SU-DHL-6 (cell line): ENCODE results near the gene SPRED2.

Experiments used
- H2AFZ ChIP-seq: fragments of 200-600 bp; sonication (generic); 2 replicates; pipeline ENCODE4 v1.6.1; 2014; ENCODE audit warnings: low read depth, mild to moderate bottlenecking, moderate library complexity, mixed read lengths, antibody characterized with exemption, low read length; ENCODE audit not compliant: severe bottlenecking
- H3F3A ChIP-seq: fragments of 200-600 bp; shearing (Covaris generic); 2 replicates; pipeline ENCODE4 v1.6.0; 2016; ENCODE audit warnings: antibody characterized with exemption, mild to moderate bottlenecking; ENCODE audit not compliant: insufficient read depth
- H3K27ac ChIP-seq: fragments of 200-600 bp; sonication (generic); 2 replicates; pipeline ENCODE4 v1.5.1; 2016; ENCODE audit warnings: low read depth, mild to moderate bottlenecking, low read length, moderate library complexity, mixed read lengths
- H3K27me3 ChIP-seq: fragments of 200-600 bp; sonication (generic), shearing (Covaris generic); 2 replicates; pipeline ENCODE4 v1.6.0; 2014; ENCODE audit warnings: mild to moderate bottlenecking, low read length
- H3K36me3 ChIP-seq: fragments of 200-600 bp; sonication (generic); 2 replicates; pipeline ENCODE4 v1.6.1; 2014; ENCODE audit warnings: mild to moderate bottlenecking, low read length, mixed read lengths
- H3K4me2 ChIP-seq: fragments of 300-600, 200-600 bp; shearing (Covaris generic), sonication (generic); 2 replicates; pipeline ENCODE4 v1.6.0; 2014; ENCODE audit warnings: low read length, low read depth, mild to moderate bottlenecking; ENCODE audit not compliant: poor library complexity, severe bottlenecking
- H3K4me3 ChIP-seq: fragments of 200-600 bp; sonication (generic); 2 replicates; pipeline ENCODE4 v1.5.1; 2014; ENCODE audit warnings: antibody characterized with exemption, low read length, mild to moderate bottlenecking, mixed read lengths; ENCODE audit not compliant: insufficient read depth, poor library complexity, severe bottlenecking
- H3K79me2 ChIP-seq: fragments of 200-600 bp; sonication (generic); 2 replicates; pipeline ENCODE4 v1.6.1; 2014; ENCODE audit warnings: mild to moderate bottlenecking, low read length, moderate library complexity; ENCODE audit not compliant: insufficient read depth
- H3K9ac ChIP-seq: fragments of 200-600 bp; sonication (generic); 2 replicates; pipeline ENCODE4 v1.7.0; 2014; ENCODE audit warnings: mild to moderate bottlenecking, low read length
- H3K9me2 ChIP-seq: fragments of 200-600 bp; sonication (generic); replicated peaks from 2 replicates; pipeline ENCODE4 v1.6.1; 2014; ENCODE audit warnings: low read length; ENCODE audit not compliant: insufficient read depth
- H3K9me3 ChIP-seq: fragments of 200-600 bp; sonication (generic); 2 replicates; pipeline ENCODE4 v1.6.1; 2014; ENCODE audit warnings: low read length, mixed read lengths; ENCODE audit not compliant: insufficient read depth
- H4K20me1 ChIP-seq: fragments of 200-600 bp; sonication (generic); 2 replicates; pipeline ENCODE4 v1.6.1; 2014; ENCODE audit warnings: low read depth, mild to moderate bottlenecking, antibody characterized with exemption, low read length, moderate library complexity, mixed read lengths
- EZH2phosphoT487 ChIP-seq: fragments of 200-600 bp; sonication (generic), shearing (Covaris generic); conservative IDR thresholded peaks from 2 replicates; pipeline ENCODE4 v1.6.1; 2018; ENCODE audit warnings: mild to moderate bottlenecking, antibody characterized with exemption, low read length, moderate library complexity, mixed read lengths
- TF ChIP-seq, protein P1 (sequence below): fragments of 200-600 bp; sonication (generic); IDR thresholded peaks from one replicate; pipeline ENCODE4 v1.5.1; 2017; ENCODE audit warnings: antibody characterized with exemption, mild to moderate bottlenecking, low read length, moderate library complexity; ENCODE audit not compliant: insufficient read depth, poor library complexity, severe bottlenecking

Gene SPRED2

DNA sequence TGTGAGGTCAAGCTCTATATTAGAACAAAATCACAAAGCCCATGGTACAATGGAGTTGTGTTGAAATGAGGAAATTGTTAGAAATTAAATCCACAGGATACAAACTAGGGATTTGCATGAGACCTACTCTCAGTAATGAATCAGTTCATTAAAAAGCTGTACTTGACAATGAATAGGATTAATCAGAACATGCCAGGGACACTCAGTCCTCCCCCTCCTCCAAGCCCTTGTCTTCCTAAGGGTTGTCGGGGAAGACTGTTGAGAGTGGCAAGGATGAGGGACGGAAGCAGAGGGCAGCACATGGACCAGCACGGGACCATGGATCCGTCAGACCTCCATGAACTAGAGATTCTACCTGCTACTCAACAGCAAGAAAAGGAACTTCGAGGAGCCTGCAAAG, 39.8 kb downstream of the SPRED2 start:
- H3F3A ChIP-seq, result peaks cover 88% of the 10 kb centered on the region
- no peaks in the 10 kb centered on the region for H3K9me2 ChIP-seq
- H3K36me3 ChIP-seq, result no peaks in the 10 kb centered on the region
- H3K4me3 ChIP-seq, result no peak overlapping the region
- H3K27ac ChIP-seq, result peak overlapping the region; percentile 95
- peak overlapping the region; percentile 19; the same call in 1 of the 2 replicates for H3K9ac ChIP-seq
- peak overlapping the region; percentile 84 for H3K4me2 ChIP-seq
- peaks cover 91% of the 10 kb centered on the region for H3K79me2 ChIP-seq
- H3K9me3 ChIP-seq, result no peaks in the 10 kb centered on the region
- TF ChIP-seq, protein P1, sequence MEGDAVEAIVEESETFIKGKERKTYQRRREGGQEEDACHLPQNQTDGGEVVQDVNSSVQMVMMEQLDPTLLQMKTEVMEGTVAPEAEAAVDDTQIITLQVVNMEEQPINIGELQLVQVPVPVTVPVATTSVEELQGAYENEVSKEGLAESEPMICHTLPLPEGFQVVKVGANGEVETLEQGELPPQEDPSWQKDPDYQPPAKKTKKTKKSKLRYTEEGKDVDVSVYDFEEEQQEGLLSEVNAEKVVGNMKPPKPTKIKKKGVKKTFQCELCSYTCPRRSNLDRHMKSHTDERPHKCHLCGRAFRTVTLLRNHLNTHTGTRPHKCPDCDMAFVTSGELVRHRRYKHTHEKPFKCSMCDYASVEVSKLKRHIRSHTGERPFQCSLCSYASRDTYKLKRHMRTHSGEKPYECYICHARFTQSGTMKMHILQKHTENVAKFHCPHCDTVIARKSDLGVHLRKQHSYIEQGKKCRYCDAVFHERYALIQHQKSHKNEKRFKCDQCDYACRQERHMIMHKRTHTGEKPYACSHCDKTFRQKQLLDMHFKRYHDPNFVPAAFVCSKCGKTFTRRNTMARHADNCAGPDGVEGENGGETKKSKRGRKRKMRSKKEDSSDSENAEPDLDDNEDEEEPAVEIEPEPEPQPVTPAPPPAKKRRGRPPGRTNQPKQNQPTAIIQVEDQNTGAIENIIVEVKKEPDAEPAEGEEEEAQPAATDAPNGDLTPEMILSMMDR, result no peak
- TF ChIP-seq EZH2phosphoT487, result no peak
- H4K20me1 ChIP-seq, result no peaks in the 10 kb centered on the region
- no peak overlapping the region for H2AFZ ChIP-seq
- H3K27me3 ChIP-seq, result no peaks in the 10 kb centered on the region

DNA sequence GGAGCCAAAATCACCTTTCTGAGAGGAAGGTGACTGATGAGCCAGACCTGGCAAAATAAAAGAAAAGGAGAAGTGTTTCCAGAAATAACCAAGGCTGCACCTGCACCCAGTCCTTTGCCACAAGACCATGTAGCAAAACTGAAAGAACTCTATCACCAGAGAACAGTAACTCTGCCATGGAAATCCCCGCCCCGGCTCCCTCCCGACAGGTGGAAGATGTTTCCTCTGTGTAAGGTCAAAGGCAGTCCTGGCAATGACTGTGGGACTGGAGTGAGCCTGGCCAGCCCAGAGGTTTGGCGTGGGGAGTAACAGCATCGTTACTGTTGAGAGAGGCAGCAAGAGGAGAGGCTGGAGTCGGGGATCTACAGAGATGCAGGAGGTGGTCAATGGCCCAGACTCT, 42.3 kb downstream of the SPRED2 start:
- Histone ChIP-seq H3K4me2 (peak overlapping the region; percentile 84), H3K27me3 (no peaks in the 10 kb centered on the region), H3F3A (peaks cover 87% of the 10 kb centered on the region), H3K27ac (peak overlapping the region; percentile 95), H3K9me3 (no peaks in the 10 kb centered on the region), H3K79me2 (peaks cover 89% of the 10 kb centered on the region), H3K4me3 (peak overlapping the region; percentile 32), H4K20me1 (no peaks in the 10 kb centered on the region), H2AFZ (no peak overlapping the region), H3K9me2 (no peaks in the 10 kb centered on the region), H3K9ac (peak overlapping the region; percentile 63), H3K36me3 (no peaks in the 10 kb centered on the region)
- TF ChIP-seq, protein P1, result no peak
- no peak for TF ChIP-seq EZH2phosphoT487

DNA sequence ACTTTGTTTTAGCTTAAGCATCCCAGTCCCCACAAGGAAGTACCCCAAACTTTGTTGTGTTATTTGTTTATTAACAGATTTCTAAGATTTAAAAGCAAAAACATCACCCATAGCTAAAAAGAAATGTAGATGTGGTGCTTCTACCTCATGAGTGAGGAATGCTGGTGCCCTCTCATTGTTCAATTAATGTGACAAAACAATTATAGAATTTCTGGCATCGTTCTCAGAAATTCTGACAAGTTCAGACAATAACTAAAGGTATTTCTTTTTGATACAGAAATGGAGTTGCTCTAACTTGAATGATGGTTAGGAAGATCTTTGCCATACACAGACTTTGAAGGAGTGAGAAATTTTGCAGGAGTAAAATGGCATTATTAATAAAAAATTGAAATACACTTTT, 42.9 kb downstream of the SPRED2 start:
- H3K27me3 ChIP-seq, result no peaks in the 10 kb centered on the region
- H3K27ac ChIP-seq, result peak overlapping the region; percentile 95
- peak overlapping the region; percentile 84 for H3K4me2 ChIP-seq
- H3K9ac ChIP-seq, result peak overlapping the region; percentile 63
- peaks cover 87% of the 10 kb centered on the region for H3K79me2 ChIP-seq
- H3F3A ChIP-seq, result peaks cover 87% of the 10 kb centered on the region
- H3K4me3 ChIP-seq, result peak overlapping the region; percentile 20
- no peak overlapping the region for H2AFZ ChIP-seq
- H3K9me3 ChIP-seq, result no peaks in the 10 kb centered on the region
- no peaks in the 10 kb centered on the region for H3K36me3 ChIP-seq
- H4K20me1 ChIP-seq, result no peaks in the 10 kb centered on the region
- H3K9me2 ChIP-seq, result no peaks in the 10 kb centered on the region
- TF ChIP-seq, protein P1, result no peak
- no peak for TF ChIP-seq EZH2phosphoT487
